ENCODE results near the gene SMIM3.
"Not testable (repeated sequence)": the region's sequence is repeated elsewhere in the genome, so short reads cannot be mapped to it uniquely, and the experiment has no call there.

SMIM3 gene

GRCh38 chr5:150836703-150837102 lies 58.1 kb downstream of the SMIM3 start:
- TF ChIP-seq JUND (IDR thresholded peaks at IDR 0.05; ENCODE audit: low read depth) = no peak
- no peak for DNase-seq (ENCODE audit: low read depth in 1 of 2, low spot score in 1 of 2)
- in situ Hi-C loops (cut with HindIII; ENCODE audit: low pct_unique_long_range_greater_than_20kb, low sequenced_read_pairs) = no loop called here

- DNase-seq (ENCODE audit: low read depth in 1 of 2, low spot score in 1 of 2); in situ Hi-C loops (cut with HindIII; ENCODE audit: low pct_unique_long_range_greater_than_20kb, low sequenced_read_pairs): not testable (repeated sequence)
Observed at GRCh38 chr5:150845185-150845859, 66.8 kb downstream of the SMIM3 start.

GRCh38 chr5:150846308-150846653 lies 67.7 kb downstream of the SMIM3 start, which contains the start of gene IRGM:
IRGM (plus strand) TSS chr5:150846521; CDS start chr5:150848124, 1,603 bp downstream.
- DNase-seq (ENCODE audit: low read depth in 1 of 2, low spot score in 1 of 2); in situ Hi-C loops (cut with HindIII; ENCODE audit: low pct_unique_long_range_greater_than_20kb, low sequenced_read_pairs): not testable (repeated sequence)
